Activated CD8-positive, alpha-beta memory T cell treated with anti-CD3 and anti-CD28 coated beads, Interleukin-2, amount 50 U/mL, for 1 hour (primary cell): ENCODE data around the gene CCRL2.

Experiments
- DNase-seq: peaks from one replicate; pipeline ENCODE4 v3.0.0-alpha.2; 2020; ENCODE audit errors: extremely low read depth

CCRL2 gene

GRCh38 chr3:46406788-46407611 lies at the start of gene CCRL2, which contains the start of gene CCR5AS:
Gene CCRL2 (plus strand): TSS chr3:46407259. CDS start chr3:46408080, 821 bp downstream.
Gene CCR5AS (minus strand): TSS chr3:46407066.
- no peak for DNase-seq

DNA sequence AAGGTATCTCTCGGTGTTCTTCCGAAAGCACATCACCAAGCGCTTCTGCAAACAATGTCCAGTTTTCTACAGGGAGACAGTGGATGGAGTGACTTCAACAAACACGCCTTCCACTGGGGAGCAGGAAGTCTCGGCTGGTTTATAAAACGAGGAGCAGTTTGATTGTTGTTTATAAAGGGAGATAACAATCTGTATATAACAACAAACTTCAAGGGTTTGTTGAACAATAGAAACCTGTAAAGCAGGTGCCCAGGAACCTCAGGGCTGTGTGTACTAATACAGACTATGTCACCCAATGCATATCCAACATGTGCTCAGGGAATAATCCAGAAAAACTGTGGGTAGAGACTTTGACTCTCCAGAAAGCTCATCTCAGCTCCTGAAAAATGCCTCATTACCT lies 48.6 kb upstream of the CCRL2 start:
- no peak for DNase-seq

DNA sequence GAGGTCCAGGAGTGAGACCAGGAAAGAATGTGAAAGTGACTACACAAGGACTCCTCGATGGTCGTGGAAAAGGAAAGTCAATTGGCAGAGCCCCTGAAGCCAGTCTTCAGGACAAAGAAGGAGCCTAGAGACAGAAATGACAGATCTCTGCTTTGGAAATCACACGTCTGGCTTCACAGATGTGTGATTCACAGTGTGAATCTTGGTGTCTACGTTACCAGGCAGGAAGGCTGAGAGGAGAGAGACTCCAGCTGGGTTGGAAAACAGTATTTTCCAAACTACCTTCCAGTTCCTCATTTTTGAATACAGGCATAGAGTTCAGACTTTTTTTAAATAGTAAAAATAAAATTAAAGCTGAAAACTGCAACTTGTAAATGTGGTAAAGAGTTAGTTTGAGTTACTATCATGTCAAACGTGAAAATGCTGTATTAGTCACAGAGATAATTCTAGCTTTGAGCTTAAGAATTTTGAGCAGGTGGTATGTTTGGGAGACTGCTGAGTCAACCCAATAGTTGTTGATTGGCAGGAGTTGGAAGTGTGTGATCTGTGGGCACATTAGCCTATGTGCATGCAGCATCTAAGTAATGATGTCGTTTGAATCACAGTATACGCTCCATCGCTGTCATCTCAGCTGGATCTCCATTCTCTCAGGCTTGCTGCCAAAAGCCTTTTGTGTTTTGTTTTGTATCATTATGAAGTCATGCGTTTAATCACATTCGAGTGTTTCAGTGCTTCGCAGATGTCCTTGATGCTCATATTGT lies 47.1 kb upstream of the CCRL2 start:
- no peak for DNase-seq

DNA sequence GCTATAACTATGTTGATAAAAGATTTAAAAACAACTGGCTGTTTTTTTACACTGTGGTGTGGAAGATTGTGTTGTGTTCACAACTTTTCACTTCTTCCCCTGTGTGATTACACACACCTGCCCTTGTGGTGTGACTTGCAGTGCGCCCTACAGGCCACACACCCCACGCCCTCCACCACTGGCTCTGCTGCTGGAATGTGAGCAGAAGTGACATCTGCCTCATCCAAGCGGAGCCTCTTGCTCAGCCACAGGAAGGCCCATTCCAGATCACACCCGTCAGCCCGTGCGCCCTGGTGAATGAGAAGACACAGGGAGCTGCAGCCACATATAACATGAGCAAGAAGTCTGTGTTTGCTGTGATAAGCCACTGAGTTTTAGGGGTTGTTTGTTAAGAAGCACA lies 46.2 kb upstream of the CCRL2 start:
- no peak for DNase-seq

- DNase-seq: no peak
Observed at GRCh38 chr3:46361408-46362283, 45.4 kb upstream of the CCRL2 start.

GRCh38 chr3:46365041-46365440 lies 42.0 kb upstream of the CCRL2 start:
- DNase-seq: no peak

GRCh38 chr3:46365737-46366524 lies 41.1 kb upstream of the CCRL2 start:
- no peak for DNase-seq

- no peak for DNase-seq
Observed at GRCh38 chr3:46367811-46368210, 39.2 kb upstream of the CCRL2 start.

DNA sequence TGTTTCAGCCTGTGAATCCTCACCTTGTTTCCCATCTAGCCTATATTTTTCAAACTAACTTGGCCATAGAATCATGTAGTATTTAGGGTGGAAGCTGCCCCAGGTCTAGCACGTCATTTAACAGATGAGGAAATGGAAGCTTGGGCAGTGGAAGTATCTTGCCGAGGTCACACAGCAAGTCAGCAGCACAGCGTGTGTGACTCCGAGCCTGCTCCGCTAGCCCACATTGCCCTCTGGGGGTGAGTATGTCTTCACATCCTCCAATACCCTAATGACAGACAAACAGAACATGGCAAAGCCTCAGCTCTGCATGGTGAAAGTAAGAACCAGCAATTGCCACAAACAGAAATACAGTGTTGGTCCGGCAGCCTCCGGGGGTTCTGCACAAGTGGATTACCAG lies 38.5 kb upstream of the CCRL2 start:
- DNase-seq: peak; percentile 21

DNA sequence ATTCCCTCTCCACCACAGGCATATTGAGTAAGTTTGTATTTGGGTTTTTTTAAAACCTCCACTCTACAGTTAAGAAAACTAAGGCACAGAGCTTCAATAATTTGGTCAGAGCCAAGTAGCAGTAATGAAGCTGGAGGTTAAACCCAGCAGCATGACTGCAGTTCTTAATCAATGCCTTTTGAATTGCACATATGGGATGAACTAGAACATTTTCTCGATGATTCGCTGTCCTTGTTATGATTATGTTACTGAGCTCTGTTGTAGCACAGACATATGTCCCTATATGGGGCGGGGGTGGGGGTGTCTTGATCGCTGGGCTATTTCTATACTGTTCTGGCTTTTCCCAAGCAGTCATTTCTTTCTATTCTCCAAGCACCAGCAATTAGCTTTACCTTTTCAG lies 37.9 kb upstream of the CCRL2 start:
- no peak for DNase-seq

DNA sequence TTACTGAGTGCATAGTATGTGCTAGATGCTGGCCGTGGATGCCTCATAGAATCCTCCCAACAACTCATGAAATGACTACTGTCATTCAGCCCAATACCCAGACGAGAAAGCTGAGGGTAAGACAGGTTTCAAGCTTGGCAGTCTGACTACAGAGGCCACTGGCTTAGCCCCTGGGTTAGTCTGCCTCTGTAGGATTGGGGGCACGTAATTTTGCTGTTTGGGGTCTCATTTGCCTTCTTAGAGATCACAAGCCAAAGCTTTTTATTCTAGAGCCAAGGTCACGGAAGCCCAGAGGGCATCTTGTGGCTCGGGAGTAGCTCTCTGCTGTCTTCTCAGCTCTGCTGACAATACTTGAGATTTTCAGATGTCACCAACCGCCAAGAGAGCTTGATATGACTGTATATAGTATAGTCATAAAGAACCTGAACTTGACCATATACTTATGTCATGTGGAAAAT lies 37.4 kb upstream of the CCRL2 start:
- no peak for DNase-seq

DNA sequence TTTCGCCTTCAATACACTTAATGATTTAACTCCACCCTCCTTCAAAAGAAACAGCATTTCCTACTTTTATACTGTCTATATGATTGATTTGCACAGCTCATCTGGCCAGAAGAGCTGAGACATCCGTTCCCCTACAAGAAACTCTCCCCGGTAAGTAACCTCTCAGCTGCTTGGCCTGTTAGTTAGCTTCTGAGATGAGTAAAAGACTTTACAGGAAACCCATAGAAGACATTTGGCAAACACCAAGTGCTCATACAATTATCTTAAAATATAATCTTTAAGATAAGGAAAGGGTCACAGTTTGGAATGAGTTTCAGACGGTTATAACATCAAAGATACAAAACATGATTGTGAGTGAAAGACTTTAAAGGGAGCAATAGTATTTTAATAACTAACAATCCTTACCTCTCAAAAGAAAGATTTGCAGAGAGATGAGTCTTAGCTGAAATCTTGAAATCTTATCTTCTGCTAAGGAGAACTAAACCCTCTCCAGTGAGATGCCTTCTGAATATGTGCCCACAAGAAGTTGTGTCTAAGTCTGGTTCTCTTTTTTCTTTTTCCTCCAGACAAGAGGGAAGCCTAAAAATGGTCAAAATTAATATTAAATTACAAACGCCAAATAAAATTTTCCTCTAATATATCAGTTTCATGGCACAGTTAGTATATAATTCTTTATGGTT lies 36.1 kb upstream of the CCRL2 start, which contains the start of gene CCR5:
Gene CCR5 (plus strand): TSS at position 108 of the 680 bp plus-strand sequence. CDS start 1,957 bp downstream, outside the sequence.
- no peak for DNase-seq

DNA sequence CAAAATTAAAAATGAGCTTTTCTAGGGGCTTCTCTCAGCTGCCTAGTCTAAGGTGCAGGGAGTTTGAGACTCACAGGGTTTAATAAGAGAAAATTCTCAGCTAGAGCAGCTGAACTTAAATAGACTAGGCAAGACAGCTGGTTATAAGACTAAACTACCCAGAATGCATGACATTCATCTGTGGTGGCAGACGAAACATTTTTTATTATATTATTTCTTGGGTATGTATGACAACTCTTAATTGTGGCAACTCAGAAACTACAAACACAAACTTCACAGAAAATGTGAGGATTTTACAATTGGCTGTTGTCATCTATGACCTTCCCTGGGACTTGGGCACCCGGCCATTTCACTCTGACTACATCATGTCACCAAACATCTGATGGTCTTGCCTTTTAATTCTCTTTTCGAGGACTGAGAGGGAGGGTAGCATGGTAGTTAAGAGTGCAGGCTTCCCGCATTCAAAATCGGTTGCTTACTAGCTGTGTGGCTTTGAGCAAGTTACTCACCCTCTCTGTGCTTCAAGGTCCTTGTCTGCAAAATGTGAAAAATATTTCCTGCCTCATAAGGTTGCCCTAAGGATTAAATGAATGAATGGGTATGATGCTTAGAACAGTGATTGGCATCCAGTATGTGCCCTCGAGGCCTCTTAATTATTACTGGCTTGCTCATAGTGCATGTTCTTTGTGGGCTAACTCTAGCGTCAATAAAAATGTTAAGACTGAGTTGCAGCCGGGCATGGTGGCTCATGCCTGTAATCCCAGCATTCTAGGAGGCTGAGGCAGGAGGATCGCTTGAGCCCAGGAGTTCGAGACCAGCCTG lies 35.3 kb upstream of the CCRL2 start:
- no peak for DNase-seq

DNA sequence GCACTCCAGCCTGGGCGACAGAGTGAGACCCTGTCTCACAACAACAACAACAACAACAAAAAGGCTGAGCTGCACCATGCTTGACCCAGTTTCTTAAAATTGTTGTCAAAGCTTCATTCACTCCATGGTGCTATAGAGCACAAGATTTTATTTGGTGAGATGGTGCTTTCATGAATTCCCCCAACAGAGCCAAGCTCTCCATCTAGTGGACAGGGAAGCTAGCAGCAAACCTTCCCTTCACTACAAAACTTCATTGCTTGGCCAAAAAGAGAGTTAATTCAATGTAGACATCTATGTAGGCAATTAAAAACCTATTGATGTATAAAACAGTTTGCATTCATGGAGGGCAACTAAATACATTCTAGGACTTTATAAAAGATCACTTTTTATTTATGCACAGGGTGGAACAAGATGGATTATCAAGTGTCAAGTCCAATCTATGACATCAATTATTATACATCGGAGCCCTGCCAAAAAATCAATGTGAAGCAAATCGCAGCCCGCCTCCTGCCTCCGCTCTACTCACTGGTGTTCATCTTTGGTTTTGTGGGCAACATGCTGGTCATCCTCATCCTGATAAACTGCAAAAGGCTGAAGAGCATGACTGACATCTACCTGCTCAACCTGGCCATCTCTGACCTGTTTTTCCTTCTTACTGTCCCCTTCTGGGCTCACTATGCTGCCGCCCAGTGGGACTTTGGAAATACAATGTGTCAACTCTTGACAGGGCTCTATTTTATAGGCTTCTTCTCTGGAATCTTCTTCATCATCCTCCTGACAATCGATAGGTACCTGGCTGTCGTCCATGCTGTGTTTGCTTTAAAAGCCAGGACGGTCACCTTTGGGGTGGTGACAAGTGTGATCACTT lies 34.3 kb upstream of the CCRL2 start:
- DNase-seq: no peak

DNA sequence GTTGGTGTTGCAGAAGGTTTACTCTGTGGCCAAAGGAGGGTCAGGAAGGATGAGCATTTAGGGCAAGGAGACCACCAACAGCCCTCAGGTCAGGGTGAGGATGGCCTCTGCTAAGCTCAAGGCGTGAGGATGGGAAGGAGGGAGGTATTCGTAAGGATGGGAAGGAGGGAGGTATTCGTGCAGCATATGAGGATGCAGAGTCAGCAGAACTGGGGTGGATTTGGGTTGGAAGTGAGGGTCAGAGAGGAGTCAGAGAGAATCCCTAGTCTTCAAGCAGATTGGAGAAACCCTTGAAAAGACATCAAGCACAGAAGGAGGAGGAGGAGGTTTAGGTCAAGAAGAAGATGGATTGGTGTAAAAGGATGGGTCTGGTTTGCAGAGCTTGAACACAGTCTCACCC lies 32.3 kb upstream of the CCRL2 start:
- no peak for DNase-seq

GRCh38 chr3:46375218-46375617 lies 31.8 kb upstream of the CCRL2 start:
- DNase-seq: no peak

GRCh38 chr3:46375814-46376213 lies 31.2 kb upstream of the CCRL2 start:
- DNase-seq: no peak

- no peak for DNase-seq
Observed at GRCh38 chr3:46378426-46378942, 28.6 kb upstream of the CCRL2 start.
